BE2C (cell line): ENCODE results near the gene CCDC57.

Source experiments
- DNase-seq: peaks from one replicate; pipeline ENCODE4 v3.0.0-alpha.2; 2020
- H3K27me3 ChIP-seq: fragments of 250-450 bp; sonication (Bioruptor Pico); 2 replicates; pipeline ENCODE4 v1.5.1; 2020; ENCODE audit warnings: mild to moderate bottlenecking
- H3K36me3 ChIP-seq: fragments of 250-450 bp; sonication (Bioruptor Pico); 2 replicates; pipeline ENCODE4 v1.5.1; 2020; ENCODE audit warnings: mild to moderate bottlenecking
- H3K4me1 ChIP-seq: fragments of 250-450 bp; sonication (Bioruptor Pico); 2 replicates; pipeline ENCODE4 v1.5.1; 2020
- H3K4me3 ChIP-seq: 2 replicates; pipeline ENCODE4 v1.5.1; 2011; ENCODE audit warnings: low read depth, low read length
- H3K9me3 ChIP-seq: fragments of 250-450 bp; sonication (Bioruptor Pico); 2 replicates; pipeline ENCODE4 v1.5.1; 2020
- TF ChIP-seq, protein P1 (sequence below): IDR thresholded peaks from 2 replicates; pipeline ENCODE4 v1.5.1; 2012; ENCODE audit warnings: mild to moderate bottlenecking, low read depth, low read length

The CCDC57 gene

DNA sequence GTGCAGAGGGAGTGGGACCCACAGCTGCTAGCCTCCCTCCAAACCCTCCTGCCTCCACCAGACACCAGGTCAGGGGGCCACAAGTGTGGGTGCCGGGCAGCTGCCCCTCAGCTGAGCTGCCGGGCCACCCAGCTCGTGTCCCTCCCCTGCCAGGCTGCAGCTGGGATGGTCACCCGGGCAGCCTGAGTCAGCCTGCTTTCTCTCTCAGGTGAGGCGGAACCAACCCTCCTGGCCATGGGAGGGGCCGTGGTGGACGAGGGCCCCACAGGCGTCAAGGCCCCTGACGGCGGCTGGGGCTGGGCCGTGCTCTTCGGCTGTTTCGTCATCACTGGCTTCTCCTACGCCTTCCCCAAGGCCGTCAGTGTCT, 23.1 kb upstream of the CCDC57 start:
- Histone ChIP-seq H3K4me1 (peaks cover 33% of the 10 kb centered on the region), H3K27me3 (no peaks in the 10 kb centered on the region), H3K9me3 (no peaks in the 10 kb centered on the region), H3K4me3 (no peak overlapping the region), H3K36me3 (peaks cover 14% of the 10 kb centered on the region)
- TF ChIP-seq, protein P1, sequence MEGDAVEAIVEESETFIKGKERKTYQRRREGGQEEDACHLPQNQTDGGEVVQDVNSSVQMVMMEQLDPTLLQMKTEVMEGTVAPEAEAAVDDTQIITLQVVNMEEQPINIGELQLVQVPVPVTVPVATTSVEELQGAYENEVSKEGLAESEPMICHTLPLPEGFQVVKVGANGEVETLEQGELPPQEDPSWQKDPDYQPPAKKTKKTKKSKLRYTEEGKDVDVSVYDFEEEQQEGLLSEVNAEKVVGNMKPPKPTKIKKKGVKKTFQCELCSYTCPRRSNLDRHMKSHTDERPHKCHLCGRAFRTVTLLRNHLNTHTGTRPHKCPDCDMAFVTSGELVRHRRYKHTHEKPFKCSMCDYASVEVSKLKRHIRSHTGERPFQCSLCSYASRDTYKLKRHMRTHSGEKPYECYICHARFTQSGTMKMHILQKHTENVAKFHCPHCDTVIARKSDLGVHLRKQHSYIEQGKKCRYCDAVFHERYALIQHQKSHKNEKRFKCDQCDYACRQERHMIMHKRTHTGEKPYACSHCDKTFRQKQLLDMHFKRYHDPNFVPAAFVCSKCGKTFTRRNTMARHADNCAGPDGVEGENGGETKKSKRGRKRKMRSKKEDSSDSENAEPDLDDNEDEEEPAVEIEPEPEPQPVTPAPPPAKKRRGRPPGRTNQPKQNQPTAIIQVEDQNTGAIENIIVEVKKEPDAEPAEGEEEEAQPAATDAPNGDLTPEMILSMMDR = no peak
- DNase-seq = peak; percentile 15

DNA sequence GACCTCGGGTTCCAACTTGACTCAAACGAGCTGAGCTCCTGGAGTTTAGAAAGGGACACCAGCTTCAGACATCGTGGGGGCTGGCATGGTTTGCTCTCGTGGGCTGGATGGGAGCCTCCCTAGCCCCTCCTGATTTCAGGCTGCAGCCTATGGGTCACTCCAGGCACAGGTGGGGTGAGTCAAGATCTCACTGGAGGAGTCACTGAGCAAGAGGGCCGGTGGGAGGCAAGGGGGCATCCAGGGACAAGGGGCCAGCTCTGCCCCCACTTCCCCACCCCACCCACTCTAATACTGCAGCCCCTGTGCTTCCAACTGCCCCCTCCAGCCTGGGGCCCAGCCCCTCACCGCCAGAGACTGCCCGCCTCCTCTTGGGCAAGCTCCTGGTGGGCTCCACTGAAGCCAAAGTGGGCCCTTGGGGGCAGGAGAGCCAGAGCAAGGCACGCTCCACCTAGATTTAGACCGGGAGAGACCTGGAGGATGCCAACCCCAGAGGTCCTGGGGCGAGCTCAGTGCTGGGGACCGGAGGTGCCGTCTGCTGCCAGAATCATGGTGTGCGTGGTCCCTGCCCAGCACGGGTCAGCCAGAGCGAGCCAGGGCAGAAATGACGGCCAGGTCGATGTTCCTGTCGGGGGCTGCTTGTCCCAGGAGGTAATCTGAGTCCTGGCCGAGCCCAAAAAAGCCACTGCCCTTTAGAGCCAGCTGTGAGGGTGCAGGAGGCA, 22.6 kb upstream of the CCDC57 start:
- Histone ChIP-seq H3K4me3 (no peak overlapping the region), H3K27me3 (no peaks in the 10 kb centered on the region), H3K4me1 (peaks cover 27% of the 10 kb centered on the region), H3K36me3 (peaks cover 9% of the 10 kb centered on the region), H3K9me3 (no peaks in the 10 kb centered on the region)
- TF ChIP-seq, protein P1 = no peak
- DNase-seq = no peak

DNA sequence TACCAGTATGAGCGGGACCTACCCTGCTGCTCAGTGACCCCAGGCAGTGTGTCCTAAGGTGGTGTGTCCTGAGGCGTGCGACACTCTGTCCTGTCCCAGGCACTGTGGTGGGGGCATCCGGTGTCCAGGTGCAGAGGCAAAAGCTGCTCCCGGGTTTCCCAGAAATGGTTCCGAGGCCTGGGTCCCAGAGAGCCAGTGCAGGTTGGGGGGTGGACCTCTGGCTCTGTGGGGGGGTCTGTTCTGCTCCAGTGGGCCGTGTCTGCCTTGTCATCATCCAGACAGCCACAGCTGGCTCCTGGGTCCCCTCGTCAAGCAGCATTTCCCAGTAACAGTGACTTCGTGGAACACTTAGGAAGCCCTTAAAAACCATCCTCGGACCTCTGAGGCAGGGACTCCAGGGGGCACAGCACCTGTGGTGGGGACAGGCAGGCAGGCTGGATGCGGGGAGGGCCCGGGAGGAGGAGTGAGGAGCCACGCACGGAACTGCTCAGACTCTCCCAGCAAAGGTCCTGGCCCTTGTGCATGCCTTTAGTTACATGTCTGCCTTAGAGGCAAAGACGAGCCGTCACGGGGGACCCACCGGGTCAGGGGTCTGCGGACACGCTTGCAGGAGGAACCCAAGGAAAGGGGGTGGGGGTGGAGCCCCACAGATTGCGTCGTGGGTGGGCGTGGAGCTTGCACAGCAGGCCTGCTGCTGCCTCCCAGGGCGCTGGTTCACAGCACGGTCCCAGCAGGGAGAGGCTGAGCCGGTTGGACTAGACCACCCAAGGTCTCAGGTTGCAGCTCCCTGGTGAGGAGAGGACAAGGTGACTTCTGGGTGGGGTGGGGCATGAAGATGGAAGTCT, 21.8 kb upstream of the CCDC57 start:
- DNase-seq = peak; percentile 29
- Histone ChIP-seq H3K4me3 (no peak overlapping the region), H3K27me3 (no peaks in the 10 kb centered on the region), H3K9me3 (no peaks in the 10 kb centered on the region), H3K4me1 (peaks cover 19% of the 10 kb centered on the region), H3K36me3 (peaks cover 2% of the 10 kb centered on the region)
- TF ChIP-seq, protein P1 = no peak

DNA sequence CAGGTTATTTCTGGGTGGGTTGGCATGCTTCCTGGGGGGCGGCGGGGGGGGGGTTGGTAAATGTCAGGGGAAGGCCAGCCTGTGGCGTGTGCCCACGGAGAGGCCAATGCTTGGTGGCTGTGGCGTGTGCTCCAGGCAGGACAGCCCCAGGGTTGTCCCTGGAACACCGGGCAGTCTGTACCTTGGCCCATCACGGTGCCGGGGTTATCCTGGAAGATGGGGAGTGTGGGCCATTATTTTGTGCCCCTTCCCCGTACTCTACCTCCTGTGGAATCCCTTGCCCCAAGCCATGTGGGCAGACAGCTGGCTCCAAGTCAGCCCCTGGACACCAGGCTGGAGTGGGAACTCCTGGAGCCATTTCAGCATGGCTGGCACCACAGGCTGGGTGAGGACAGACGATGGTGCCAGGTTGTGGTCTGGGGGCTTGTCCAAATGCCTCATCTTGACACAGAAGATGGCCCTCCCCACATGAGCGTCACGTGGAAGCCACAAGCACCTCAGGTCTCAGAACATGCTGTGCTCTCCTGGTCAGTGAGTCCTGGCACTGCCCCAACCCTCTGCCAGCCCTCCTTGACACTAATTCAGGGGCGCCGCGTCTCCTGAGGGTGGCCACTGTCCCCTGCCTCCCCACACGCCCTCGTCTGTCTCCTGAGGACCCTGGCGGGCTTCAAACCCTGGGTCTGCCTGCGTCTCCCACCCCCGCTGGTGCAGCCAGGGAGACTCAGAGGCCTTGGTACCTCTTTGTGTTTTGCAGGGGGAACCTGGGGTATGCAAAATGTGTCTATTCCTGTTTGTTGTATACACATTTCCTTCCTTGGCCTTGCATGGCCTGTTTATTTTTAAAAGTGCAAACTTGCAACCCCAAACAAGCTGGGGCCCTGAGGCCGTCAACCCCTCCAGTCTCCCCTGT, 20.5 kb upstream of the CCDC57 start:
- peaks cover 12% of the 10 kb centered on the region for H3K27me3 ChIP-seq
- TF ChIP-seq, protein P1 = no peak
- no peak for DNase-seq
- H3K4me3 ChIP-seq = no peak overlapping the region
- H3K9me3 ChIP-seq = no peaks in the 10 kb centered on the region
- peaks cover 18% of the 10 kb centered on the region for H3K4me1 ChIP-seq
- H3K36me3 ChIP-seq = no peaks in the 10 kb centered on the region; the same call in 1 of the 2 replicates

DNA sequence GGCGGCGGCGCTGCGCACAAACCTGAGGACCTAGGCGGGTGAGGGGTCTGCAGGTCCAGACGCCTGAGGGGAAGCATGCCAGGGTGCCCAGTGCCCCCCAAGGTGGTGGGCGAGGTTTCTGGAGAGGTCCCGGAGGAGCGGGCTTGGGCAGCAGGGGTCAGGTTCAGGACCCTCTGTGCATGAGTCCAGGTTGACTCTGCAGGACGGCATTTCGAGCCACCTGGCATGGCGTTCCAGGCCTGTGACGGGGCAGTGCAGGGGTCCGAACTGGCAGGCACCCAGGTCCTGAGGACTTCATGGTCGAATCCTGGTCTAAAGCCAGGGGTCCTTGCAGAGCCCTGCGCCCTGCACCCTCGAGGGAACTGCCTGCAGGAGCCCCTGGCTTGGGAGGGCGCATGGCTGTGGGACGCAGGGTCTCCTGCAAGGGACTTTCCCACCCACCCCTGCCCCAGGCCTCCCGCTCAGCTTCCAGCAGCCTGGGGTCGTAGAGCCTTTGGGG, 19.7 kb upstream of the CCDC57 start:
- H3K4me1 ChIP-seq = peaks cover 18% of the 10 kb centered on the region
- H3K9me3 ChIP-seq = no peaks in the 10 kb centered on the region
- H3K4me3 ChIP-seq = no peak overlapping the region
- DNase-seq = no peak
- H3K36me3 ChIP-seq = no peaks in the 10 kb centered on the region; the same call in 1 of the 2 replicates
- peaks cover 12% of the 10 kb centered on the region for H3K27me3 ChIP-seq
- TF ChIP-seq, protein P1 = no peak
